MM.1S (cell line): ENCODE data around the gene GALNT4.

Experiments used
- DNase-seq: peaks from one replicate; pipeline ENCODE4 v3.0.0-alpha.2; 2015
- H2AFZ ChIP-seq: fragments of 300-600 bp; sonication (generic); 2 replicates; pipeline ENCODE4 v1.6.0; 2016; ENCODE audit warnings: antibody characterized with exemption, low read length
- H3F3A ChIP-seq: fragments of 300-600 bp; sonication (generic); 2 replicates; pipeline ENCODE4 v1.6.1; 2016; ENCODE audit warnings: mild to moderate bottlenecking, antibody characterized with exemption, low read length, moderate library complexity, mixed read lengths; ENCODE audit not compliant: insufficient read depth
- H3K27ac ChIP-seq: fragments of 300-600 bp; sonication (generic); 2 replicates; pipeline ENCODE4 v1.5.1; 2016; ENCODE audit warnings: mild to moderate bottlenecking, low read length
- H3K27me3 ChIP-seq: fragments of 300-600 bp; sonication (generic); replicated peaks from 2 replicates; pipeline ENCODE4 v1.6.0; 2016; ENCODE audit warnings: low read length; ENCODE audit not compliant: insufficient read depth
- H3K36me3 ChIP-seq: fragments of 300-600 bp; sonication (generic); replicated peaks from 2 replicates; pipeline ENCODE4 v1.6.1; 2016; ENCODE audit warnings: mild to moderate bottlenecking, low read length, mixed read lengths; ENCODE audit not compliant: insufficient read depth
- H3K4me1 ChIP-seq: fragments of 300-600 bp; sonication (generic); 2 replicates; pipeline ENCODE4 v1.6.1; 2016; ENCODE audit warnings: low read length, mixed read lengths
- H3K4me2 ChIP-seq: fragments of 300-600 bp; sonication (generic); 2 replicates; pipeline ENCODE4 v1.6.0; 2016; ENCODE audit warnings: low read depth, low read length
- H3K4me3 ChIP-seq: fragments of 300-600 bp; sonication (generic); 2 replicates; pipeline ENCODE4 v1.5.1; 2016; ENCODE audit warnings: low read length, mixed read lengths
- H3K79me2 ChIP-seq: fragments of 300-600 bp; sonication (generic); 2 replicates; pipeline ENCODE4 v1.6.1; 2016; ENCODE audit warnings: mixed run types, low read length, mixed read lengths
- H3K9ac ChIP-seq: fragments of 300-600 bp; sonication (generic); 2 replicates; pipeline ENCODE4 v1.6.1; 2016; ENCODE audit warnings: low read length, mixed read lengths
- H3K9me2 ChIP-seq: fragments of 300-600 bp; sonication (generic); replicated peaks from 2 replicates; pipeline ENCODE4 v1.6.1; 2016; ENCODE audit warnings: mild to moderate bottlenecking, low read length, mixed read lengths; ENCODE audit not compliant: insufficient read depth
- H3K9me3 ChIP-seq: fragments of 300-600 bp; sonication (generic); replicated peaks from 2 replicates; pipeline ENCODE4 v1.6.1; 2016; ENCODE audit warnings: mild to moderate bottlenecking, low read length, mixed read lengths; ENCODE audit not compliant: insufficient read depth
- H4K20me1 ChIP-seq: fragments of 300-600 bp; sonication (generic); 2 replicates; pipeline ENCODE4 v1.6.1; 2016; ENCODE audit warnings: mild to moderate bottlenecking, low read length, moderate library complexity, mixed read lengths; ENCODE audit not compliant: insufficient read depth
- EZH2 ChIP-seq: fragments of 300-600 bp; sonication (generic); optimal IDR thresholded peaks from 2 replicates; pipeline ENCODE3; 2017; ENCODE audit warnings: low read depth, mild to moderate bottlenecking, antibody characterized with exemption, low read length, mixed read lengths
- EZH2phosphoT487 ChIP-seq: fragments of 300-600 bp; sonication (generic); IDR thresholded peaks from 2 replicates; pipeline ENCODE4 v1.6.1; 2018; ENCODE audit warnings: antibody characterized with exemption, low read length
- TF ChIP-seq, protein P1 (sequence below): fragments of 300-600 bp; sonication (generic); IDR thresholded peaks from 2 replicates; pipeline ENCODE4 v1.5.1; 2016; ENCODE audit warnings: antibody characterized with exemption, low read length, mixed read lengths

GALNT4 gene

DNA sequence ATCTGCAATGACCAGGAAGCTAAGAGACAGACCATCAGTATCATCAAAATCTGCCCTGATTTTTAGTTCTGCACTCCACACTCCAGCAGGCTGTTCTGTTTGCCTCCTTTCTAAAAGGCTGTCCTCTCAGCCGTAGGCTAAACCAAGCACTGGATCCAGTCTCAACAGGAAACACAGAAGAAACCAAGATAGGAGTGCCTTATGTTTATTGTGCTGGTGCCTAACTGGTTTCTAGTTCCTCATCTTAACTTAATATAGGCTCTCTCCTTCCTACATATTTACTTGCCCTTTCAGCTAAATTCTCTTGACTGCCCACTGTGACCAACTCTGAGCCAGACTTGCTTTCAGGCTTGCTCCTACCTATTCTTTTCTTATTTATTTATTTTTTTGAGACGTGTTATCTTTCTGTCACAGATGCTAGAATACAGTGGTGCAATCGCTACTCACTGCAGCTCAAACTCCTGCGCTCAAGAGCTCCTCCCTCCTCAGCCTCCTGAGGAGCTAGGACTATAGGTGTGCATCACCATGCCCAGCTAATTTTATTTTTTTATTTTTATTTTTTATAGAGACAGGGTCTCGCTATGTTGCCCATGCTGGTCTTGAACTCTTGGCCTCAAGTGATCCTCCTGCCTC is 30.8 kb downstream of the GALNT4 start:
- Histone ChIP-seq H3K4me1 (no peaks in the 10 kb centered on the region), H3K27me3 (no peaks in the 10 kb centered on the region), H3K4me3 (no peak overlapping the region), H4K20me1 (no peaks in the 10 kb centered on the region), H2AFZ (no peak overlapping the region), H3K9me3 (no peaks in the 10 kb centered on the region), H3K4me2 (no peak overlapping the region), H3K36me3 (no peaks in the 10 kb centered on the region), H3K9ac (no peak overlapping the region), H3F3A (no peaks in the 10 kb centered on the region), H3K9me2 (no peaks in the 10 kb centered on the region), H3K79me2 (0 out of 2 replicates have a peak, but pooled peaks cover 3% of the 10 kb centered on the region), H3K27ac (no peak overlapping the region)
- TF ChIP-seq EZH2: no peak
- TF ChIP-seq, protein P1, sequence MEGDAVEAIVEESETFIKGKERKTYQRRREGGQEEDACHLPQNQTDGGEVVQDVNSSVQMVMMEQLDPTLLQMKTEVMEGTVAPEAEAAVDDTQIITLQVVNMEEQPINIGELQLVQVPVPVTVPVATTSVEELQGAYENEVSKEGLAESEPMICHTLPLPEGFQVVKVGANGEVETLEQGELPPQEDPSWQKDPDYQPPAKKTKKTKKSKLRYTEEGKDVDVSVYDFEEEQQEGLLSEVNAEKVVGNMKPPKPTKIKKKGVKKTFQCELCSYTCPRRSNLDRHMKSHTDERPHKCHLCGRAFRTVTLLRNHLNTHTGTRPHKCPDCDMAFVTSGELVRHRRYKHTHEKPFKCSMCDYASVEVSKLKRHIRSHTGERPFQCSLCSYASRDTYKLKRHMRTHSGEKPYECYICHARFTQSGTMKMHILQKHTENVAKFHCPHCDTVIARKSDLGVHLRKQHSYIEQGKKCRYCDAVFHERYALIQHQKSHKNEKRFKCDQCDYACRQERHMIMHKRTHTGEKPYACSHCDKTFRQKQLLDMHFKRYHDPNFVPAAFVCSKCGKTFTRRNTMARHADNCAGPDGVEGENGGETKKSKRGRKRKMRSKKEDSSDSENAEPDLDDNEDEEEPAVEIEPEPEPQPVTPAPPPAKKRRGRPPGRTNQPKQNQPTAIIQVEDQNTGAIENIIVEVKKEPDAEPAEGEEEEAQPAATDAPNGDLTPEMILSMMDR: no peak
- no peak for TF ChIP-seq EZH2phosphoT487
- DNase-seq: no peak

DNA sequence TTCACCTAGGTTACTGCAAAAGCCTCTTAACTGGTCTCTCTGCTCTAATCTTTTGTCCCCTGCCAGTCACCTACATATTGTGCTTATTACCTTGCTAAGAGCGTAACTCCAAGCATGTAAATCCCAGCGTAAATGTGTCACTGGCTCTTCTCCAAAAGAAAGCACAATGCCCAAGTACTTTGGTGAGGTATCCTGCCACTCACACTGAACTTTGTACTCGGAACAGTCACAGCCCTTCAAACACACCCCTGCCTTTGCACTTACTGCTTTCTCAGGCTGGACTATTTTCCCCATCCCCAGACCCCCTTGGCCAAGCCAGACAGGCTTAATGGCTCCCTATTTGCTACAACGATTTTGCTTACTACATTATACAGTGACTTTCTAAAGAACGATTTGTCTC is 31.7 kb downstream of the GALNT4 start:
- H4K20me1 ChIP-seq: no peaks in the 10 kb centered on the region; the same call in 1 of the 2 replicates
- no peaks in the 10 kb centered on the region; the same call in 1 of the 2 replicates for H3K36me3 ChIP-seq
- H3K27ac ChIP-seq: no peak overlapping the region
- H3K9me3 ChIP-seq: no peaks in the 10 kb centered on the region
- no peaks in the 10 kb centered on the region for H3F3A ChIP-seq
- 0 out of 2 replicates have a peak, but pooled peaks cover 3% of the 10 kb centered on the region for H3K79me2 ChIP-seq
- no peak overlapping the region for H3K9ac ChIP-seq
- no peak overlapping the region for H3K4me2 ChIP-seq
- H3K27me3 ChIP-seq: no peaks in the 10 kb centered on the region
- no peaks in the 10 kb centered on the region for H3K9me2 ChIP-seq
- no peak overlapping the region for H3K4me3 ChIP-seq
- H3K4me1 ChIP-seq: no peaks in the 10 kb centered on the region
- no peak overlapping the region for H2AFZ ChIP-seq
- no peak for DNase-seq
- TF ChIP-seq, protein P1: no peak
- no peak for TF ChIP-seq EZH2
- no peak for TF ChIP-seq EZH2phosphoT487

DNA sequence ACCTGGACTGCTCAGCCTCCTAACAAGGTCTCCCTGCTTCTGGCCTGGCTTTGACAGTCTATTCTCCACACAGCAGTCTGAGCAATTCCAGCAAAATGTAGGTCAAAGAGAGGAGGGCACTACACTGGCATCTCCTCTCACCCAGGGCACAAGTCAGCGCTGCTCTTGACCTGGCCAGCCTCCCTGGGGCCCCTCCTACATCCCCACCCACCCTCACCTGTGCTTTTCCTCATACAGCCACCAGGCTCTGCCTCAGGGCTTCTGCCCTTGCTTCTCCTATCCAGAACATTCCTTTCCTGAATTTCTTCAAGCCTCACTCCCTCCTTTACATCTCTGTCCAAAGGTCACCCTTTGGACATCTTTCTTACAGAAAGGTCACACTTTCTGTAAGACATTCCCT is 33.7 kb downstream of the GALNT4 start:
- Histone ChIP-seq H3K36me3 (no peaks in the 10 kb centered on the region; the same call in 1 of the 2 replicates), H3K9ac (no peak overlapping the region), H3K9me3 (no peaks in the 10 kb centered on the region), H3K4me2 (no peak overlapping the region), H3K4me1 (no peaks in the 10 kb centered on the region), H3K79me2 (no peaks in the 10 kb centered on the region), H3K27ac (no peak overlapping the region), H4K20me1 (no peaks in the 10 kb centered on the region; the same call in 1 of the 2 replicates), H3K27me3 (no peaks in the 10 kb centered on the region), H3K9me2 (no peaks in the 10 kb centered on the region), H3F3A (no peaks in the 10 kb centered on the region), H2AFZ (no peak overlapping the region), H3K4me3 (no peak overlapping the region)
- no peak for DNase-seq
- no peak for TF ChIP-seq EZH2
- TF ChIP-seq EZH2phosphoT487: no peak
- TF ChIP-seq, protein P1: no peak
